Activated CD4-positive, alpha-beta T cell treated with anti-CD3 and anti-CD28 coated beads, Interleukin-2, amount 10 ng/mL, durations not matched to agents 24 days and 14 days (primary cell): ENCODE data around the gene TMEM134. TPM values are rescaled to one million over a fixed set of nuclear protein-coding genes. Genes with fewer than 3 reads are reported as not detected.

Experiments
- DNase-seq: peaks from one replicate; pipeline ENCODE4 v3.0.0; 2022
- H3K27ac Mint-ChIP-seq: one replicate; pipeline ENCODE4 v1.8.0; 2022; ENCODE audit warnings: mild to moderate bottlenecking, mixed read lengths
- H3K27me3 Mint-ChIP-seq: one replicate; pipeline ENCODE4 v1.8.0; 2022; ENCODE audit warnings: mixed read lengths
- H3K36me3 Mint-ChIP-seq: one replicate; pipeline ENCODE4 v1.8.0; 2022; ENCODE audit warnings: low read depth, mild to moderate bottlenecking, mixed read lengths
- H3K4me1 Mint-ChIP-seq: one replicate; pipeline ENCODE4 v1.8.0; 2021; ENCODE audit warnings: mixed read lengths
- H3K4me3 Mint-ChIP-seq: one replicate; pipeline ENCODE4 v1.8.0; 2022; ENCODE audit warnings: mild to moderate bottlenecking, moderate library complexity, mixed read lengths
- H3K9me3 Mint-ChIP-seq: one replicate; pipeline ENCODE4 v1.8.0; 2021; ENCODE audit warnings: mixed read lengths
- intact Hi-C: fragments of 100-400 bp; cut with micrococcal nuclease; formaldehyde crosslinking; loops from one replicate; pipeline ENCODE4 v1.15.1; 2023
- total RNA-seq: library from RNA; stranded (reverse); gene quantifications from 2 replicates; pipeline ENCODE4 v1.2.3, GENCODE V29; 2022

The TMEM134 gene
- total RNA-seq, 1 donor from 2014 or later: 56.8 TPM

DNA sequence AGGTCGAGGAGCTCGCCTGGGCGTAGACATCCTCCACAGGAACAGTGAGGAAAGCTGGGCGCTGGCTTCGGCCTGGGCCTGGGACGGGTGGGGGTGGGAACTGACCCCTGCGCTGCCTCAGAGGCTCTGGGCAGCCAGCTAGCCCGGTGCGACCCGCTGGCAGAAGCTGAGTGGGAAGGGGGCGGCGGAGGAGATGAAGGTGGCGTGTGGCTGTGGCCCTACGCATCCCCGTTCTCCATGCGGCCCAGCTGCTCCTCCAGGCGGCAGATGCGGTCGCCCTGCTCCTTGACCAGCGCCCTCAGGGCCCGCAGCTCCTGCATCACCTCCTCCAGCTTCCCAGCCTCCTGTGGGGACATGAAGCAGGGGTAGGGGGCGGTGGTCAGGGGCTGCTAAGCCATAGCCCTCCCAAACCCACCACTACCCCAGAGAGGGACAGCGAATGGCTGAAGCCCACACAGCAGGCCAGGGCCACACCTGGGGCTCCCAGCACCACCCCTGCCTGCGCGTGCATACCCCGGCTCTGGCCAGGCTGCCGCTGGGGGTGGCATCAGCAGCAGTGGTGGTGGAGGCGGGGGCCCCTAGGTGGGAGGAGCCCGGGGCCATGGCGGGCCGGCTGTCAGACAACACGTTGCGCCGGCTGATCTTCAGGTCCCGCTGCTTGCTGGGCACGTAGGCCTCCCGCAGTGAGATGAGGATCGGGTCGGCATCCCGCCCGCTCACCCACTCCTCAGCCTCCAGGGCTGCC is 30.7 kb downstream of the TMEM134 start:
- H3K4me1 Mint-ChIP-seq: peaks cover 42% of the 10 kb centered on the region
- peaks cover 43% of the 10 kb centered on the region for H3K36me3 Mint-ChIP-seq
- peak overlapping the region; percentile 99 for H3K4me3 Mint-ChIP-seq
- no peaks in the 10 kb centered on the region for H3K27me3 Mint-ChIP-seq
- no peaks in the 10 kb centered on the region for H3K9me3 Mint-ChIP-seq
- intact Hi-C loops: no loop called here
- peak; percentile 93 for DNase-seq
- peak overlapping the region; percentile 98 for H3K27ac Mint-ChIP-seq

DNA sequence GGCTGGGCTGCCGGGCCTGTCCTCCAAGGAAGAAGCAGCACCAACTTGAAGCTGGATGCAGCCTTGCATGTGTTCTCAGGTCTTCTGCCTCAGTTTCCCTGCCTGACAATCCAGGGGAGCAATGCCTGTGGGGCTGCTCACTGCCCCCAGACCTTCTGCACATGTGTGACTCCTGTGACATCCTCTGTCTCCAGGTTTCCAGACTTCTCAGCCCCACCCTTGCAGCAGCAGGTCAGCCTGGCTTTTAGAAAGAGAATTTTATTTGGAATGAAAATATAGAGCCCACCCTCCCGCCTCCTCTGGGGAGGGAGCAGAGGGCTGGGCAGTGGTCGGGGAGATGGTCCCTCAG is 31.3 kb downstream of the TMEM134 start:
- Mint-ChIP-seq H3K9me3 (no peaks in the 10 kb centered on the region), H3K4me3 (peak overlapping the region; percentile 99), H3K27ac (peak overlapping the region; percentile 98), H3K27me3 (no peaks in the 10 kb centered on the region), H3K4me1 (peaks cover 43% of the 10 kb centered on the region), H3K36me3 (peaks cover 43% of the 10 kb centered on the region)
- DNase-seq: no peak
- intact Hi-C loops: loop anchor here (1.0 to 2.0 kb wide), 3 partner anchors 29 to 69 kb away; no protein-coding TSS in a partner anchor

DNA sequence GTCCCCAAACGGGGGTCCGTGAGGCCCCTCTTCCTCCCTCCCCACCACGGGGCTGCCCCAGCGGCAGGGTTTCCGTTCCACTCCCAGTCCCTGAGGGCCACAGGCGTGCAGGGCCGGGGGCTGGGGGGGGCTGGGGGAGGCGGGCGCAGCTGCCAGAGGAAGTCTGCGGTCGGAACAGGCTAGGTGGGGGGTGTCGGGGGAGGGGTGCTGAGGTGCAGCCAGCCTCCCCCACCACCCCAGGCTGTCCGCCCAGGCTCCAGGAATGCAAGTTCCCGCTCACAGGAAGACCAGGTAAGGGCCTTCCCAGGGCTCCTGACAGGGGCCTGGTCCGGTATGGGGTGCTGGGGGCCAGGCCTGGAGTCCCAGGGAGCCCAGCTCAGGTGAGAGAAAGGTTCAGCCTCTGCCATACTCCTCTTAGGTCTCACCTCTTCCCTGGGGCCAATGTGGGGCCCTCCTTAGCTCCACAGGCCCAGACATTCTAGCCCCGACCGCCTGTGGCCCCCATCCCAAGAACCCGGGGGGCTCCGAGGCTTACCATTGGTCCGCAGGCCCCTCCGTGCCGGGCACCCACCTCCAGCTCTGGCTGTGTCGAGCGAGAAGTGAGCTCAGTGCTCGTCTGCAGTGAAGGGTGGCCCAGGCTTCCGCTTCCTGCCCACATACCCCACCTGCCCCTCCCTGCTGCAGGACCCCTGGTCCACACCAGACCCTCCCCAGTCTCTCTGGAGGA is 31.8 kb downstream of the TMEM134 start, which contains the start of gene PTPRCAP:
Gene PTPRCAP (minus strand): TSS at position 601 of the 727 bp plus-strand sequence. CDS start 63 bp downstream, at position 538.
- peaks cover 47% of the 10 kb centered on the region for H3K36me3 Mint-ChIP-seq

DNA sequence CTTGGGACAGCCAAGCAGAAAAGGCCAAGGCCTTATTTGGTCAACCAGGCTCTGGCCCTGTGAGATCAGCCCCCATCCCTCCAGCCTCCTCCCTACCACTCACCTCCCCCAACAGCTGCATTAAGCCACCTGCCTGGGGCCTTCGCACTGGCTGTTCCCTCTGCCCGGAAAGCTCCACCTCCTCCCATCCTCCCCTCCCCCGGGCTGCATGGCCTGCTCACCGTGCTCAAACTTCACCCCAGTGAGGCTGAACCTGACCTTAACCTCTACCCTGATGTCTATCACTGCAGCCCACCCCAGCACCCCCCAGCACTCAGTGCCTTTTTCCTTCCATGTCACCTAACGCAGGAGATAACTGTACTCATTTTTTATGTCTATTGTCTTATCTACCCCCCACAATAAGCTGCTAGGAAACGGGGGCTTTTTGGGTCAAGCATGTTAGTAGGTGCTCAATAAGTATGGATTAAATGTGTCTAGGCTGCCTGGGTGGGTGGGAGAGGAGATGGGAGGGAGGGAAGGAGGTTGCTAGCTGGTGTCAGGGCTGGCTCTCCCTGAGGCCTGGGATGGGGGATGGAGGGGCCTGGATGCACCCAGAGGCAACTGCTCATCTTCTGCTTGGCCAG is 32.5 kb downstream of the TMEM134 start:
- Mint-ChIP-seq H3K9me3 (no peaks in the 10 kb centered on the region), H3K4me1 (peaks cover 44% of the 10 kb centered on the region), H3K27me3 (no peaks in the 10 kb centered on the region), H3K4me3 (peak overlapping the region; percentile 99), H3K36me3 (peaks cover 54% of the 10 kb centered on the region), H3K27ac (peak overlapping the region; percentile 82)
- DNase-seq: peak; percentile 90
- intact Hi-C loops: loop anchor here (1.0 to 2.0 kb wide), 5 partner anchors 8 to 70 kb away; partner anchors contain the start of genes RPS6KB2 and TMEM134

More for the DNA sequence above, 31.8 kb downstream of the TMEM134 start, which contains the start of gene PTPRCAP:
- peak within 1 kb of the TSS; percentile 98 for H3K27ac Mint-ChIP-seq
- H3K4me3 Mint-ChIP-seq: peak within 1 kb of the TSS; percentile 99
- intact Hi-C loops: loop anchor here (1.0 to 2.0 kb wide), 3 partner anchors 28 to 69 kb away; no protein-coding TSS in a partner anchor
- H3K27me3 Mint-ChIP-seq: no peaks in the 10 kb centered on the region
- DNase-seq: peak; percentile 92
- H3K4me1 Mint-ChIP-seq: peaks cover 42% of the 10 kb centered on the region
- no peaks in the 10 kb centered on the region for H3K9me3 Mint-ChIP-seq

DNA sequence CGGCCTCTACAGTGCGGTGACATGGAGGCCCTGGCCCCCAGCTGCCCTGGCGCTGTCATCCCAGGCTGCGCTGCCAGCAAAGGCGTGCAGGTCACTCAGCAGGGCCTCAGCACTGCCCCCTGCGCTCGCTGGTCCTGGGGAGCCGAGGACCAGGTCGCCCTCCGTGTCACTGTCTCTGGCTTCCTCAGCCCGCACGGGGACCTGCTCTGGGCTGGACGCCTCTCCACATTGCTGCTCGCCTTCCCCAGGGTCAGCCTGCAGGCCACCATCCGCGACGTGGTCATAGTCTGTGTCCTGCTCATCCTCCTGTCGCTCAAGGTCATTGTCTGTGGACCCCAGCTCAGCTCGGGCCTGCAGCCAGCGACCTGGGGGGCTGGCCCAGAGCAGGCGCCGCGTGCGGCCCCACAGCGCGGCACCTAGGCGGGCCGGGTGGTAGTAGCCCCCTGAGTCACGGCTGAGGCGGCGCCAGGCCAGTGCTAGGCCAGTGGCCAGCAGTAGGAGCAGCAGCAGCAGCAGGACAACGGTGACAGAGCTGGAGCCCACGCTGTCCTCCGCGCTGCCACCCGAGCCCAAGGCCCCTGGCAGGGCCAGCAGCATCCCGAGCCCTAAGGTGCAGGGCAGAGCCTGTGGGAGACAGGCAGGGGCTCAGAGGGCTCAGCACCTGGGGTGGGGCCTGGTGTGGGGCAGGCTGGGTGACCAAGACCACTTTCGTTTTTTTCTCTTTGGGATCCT is 33.2 kb downstream of the TMEM134 start:
- DNase-seq: no peak
- peak overlapping the region; percentile 86 for H3K27ac Mint-ChIP-seq
- H3K9me3 Mint-ChIP-seq: no peaks in the 10 kb centered on the region
- peaks cover 42% of the 10 kb centered on the region for H3K4me1 Mint-ChIP-seq
- no peaks in the 10 kb centered on the region for H3K27me3 Mint-ChIP-seq
- intact Hi-C loops: loop anchor here (1.0 to 2.0 kb wide), 4 partner anchors 8 to 51 kb away; partner anchors contain the start of genes RPS6KB2 and TMEM134
- H3K4me3 Mint-ChIP-seq: peak overlapping the region; percentile 99
- peaks cover 54% of the 10 kb centered on the region for H3K36me3 Mint-ChIP-seq

DNA sequence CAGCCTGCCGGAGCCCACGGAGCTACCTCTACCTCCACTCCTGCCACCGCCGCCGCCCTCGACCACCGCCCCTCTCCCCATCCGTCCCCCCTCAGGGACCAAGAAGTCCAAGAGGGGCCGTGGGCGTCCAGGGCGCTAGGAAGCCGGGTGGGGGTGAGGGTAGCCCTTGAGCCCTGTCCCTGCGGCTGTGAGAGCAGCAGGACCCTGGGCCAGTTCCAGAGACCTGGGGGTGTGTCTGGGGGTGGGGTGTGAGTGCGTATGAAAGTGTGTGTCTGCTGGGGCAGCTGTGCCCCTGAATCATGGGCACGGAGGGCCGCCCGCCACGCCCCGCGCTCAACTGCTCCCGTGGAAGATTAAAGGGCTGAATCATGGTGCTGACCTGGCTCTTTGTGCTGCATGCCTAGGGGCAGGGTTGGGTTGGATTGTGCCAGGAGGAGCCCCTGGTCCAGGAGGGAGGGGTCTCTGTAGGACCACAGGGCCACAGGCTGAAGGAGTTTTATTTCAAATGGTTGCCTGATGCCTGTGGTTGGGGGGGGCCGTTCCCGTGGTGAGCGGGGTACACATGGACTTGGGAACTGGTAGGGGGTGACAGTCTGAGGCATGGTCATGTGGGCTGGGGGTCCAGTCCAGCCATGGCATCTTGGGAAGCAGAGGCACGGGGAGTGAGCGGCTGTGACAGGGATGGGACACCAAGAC is 33.9 kb downstream of the TMEM134 start:
- H3K4me3 Mint-ChIP-seq: peak overlapping the region; percentile 99
- H3K27me3 Mint-ChIP-seq: no peaks in the 10 kb centered on the region
- intact Hi-C loops: no loop called here
- no peak for DNase-seq
- H3K4me1 Mint-ChIP-seq: peaks cover 36% of the 10 kb centered on the region
- peaks cover 59% of the 10 kb centered on the region for H3K36me3 Mint-ChIP-seq
- no peaks in the 10 kb centered on the region for H3K9me3 Mint-ChIP-seq
- peak overlapping the region; percentile 86 for H3K27ac Mint-ChIP-seq

DNA sequence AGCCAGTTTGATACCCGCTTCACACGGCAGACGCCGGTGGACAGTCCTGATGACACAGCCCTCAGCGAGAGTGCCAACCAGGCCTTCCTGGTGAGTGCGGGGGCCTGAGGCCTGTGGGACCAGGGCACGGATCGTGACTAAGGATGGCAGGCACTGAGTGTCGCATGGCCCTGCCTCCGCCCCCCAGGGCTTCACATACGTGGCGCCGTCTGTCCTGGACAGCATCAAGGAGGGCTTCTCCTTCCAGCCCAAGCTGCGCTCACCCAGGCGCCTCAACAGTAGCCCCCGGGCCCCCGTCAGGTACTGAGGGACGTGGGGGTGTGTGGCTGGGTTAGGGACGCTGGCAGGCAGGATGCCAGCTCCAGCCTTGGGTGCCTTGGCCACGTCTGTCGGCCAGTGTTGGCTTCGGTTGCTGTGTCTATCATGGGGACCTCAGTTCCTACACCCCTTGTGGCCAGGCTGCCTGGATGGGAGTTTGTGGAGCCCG is 34.6 kb downstream of the TMEM134 start:
- peak overlapping the region; percentile 41 for H3K4me3 Mint-ChIP-seq
- intact Hi-C loops: no loop called here
- H3K9me3 Mint-ChIP-seq: no peaks in the 10 kb centered on the region
- no peak overlapping the region for H3K27ac Mint-ChIP-seq
- no peaks in the 10 kb centered on the region for H3K27me3 Mint-ChIP-seq
- peaks cover 57% of the 10 kb centered on the region for H3K36me3 Mint-ChIP-seq
- H3K4me1 Mint-ChIP-seq: peaks cover 31% of the 10 kb centered on the region
- no peak for DNase-seq

DNA sequence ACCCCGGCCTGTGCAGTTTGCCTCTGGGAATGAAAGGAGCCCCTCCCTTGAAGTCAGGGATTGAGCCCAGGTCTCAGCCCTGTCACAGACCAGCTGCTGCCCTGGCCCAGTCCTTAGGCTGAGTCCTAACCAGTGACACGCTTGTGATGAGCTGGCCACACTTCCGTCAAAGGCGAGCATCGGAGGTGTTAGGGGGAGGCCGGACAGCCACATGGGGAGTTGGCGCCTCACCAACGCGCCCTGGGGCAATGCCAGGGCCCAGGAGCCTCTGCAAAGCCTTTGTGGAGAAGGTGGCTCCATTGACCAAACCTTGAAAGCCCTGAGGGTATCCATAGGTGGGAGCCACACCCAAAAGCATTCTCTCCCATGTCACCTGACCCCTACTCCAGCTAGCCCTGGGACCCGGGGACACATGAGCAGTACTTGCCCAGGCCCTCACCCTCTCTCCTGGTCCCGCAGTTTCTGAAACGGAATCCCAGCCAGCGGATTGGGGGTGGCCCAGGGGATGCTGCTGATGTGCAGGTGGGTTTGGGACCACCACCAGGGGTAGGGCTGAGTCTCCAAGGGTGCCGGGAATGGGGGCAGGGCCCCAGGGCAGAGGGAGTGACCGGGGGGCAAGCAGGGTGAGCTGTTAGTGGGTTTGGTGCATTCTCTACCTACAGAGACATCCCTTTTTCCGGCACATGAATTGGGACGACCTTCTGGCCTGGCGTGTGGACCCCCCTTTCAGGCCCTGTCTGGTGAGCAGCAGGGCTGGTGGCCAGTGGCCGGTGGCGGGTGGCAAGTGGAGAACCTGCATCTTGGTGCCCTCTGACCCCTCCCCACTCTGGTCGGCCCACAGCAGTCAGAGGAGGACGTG is 35.3 kb downstream of the TMEM134 start:
- intact Hi-C loops: no loop called here
- Mint-ChIP-seq H3K27ac (peak overlapping the region; percentile 58), H3K36me3 (peaks cover 51% of the 10 kb centered on the region), H3K9me3 (no peaks in the 10 kb centered on the region), H3K4me3 (peak overlapping the region; percentile 41), H3K27me3 (no peaks in the 10 kb centered on the region), H3K4me1 (peaks cover 26% of the 10 kb centered on the region)
- DNase-seq: no peak

DNA sequence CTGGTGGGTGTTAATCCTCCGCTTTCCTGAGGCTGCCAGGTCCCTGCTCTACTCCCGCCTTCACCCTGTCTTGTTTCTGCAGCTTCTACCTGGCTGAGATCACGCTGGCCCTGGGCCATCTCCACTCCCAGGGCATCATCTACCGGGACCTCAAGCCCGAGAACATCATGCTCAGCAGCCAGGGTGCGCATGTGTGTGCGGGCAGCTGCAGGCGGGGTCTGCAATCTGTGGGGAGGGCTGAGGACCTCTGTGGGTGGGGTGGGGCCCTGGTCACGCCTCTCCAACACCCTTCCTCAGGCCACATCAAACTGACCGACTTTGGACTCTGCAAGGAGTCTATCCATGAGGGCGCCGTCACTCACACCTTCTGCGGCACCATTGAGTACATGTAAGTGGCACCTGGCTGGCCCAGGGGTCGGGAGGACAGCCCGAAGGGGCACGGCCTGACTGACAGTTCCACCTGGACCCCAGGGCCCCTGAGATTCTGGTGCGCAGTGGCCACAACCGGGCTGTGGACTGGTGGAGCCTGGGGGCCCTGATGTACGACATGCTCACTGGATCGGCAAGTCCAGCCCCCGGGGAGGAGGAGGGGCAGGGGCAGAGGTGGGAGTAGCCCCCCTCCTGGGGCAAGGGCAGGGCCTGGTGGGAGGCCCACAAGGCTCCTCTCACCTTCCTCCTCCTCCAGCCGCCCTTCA is 36.2 kb downstream of the TMEM134 start:
- Mint-ChIP-seq H3K4me3 (no peak overlapping the region), H3K9me3 (no peaks in the 10 kb centered on the region), H3K27me3 (no peaks in the 10 kb centered on the region), H3K36me3 (peaks cover 46% of the 10 kb centered on the region), H3K27ac (peak overlapping the region; percentile 58), H3K4me1 (peaks cover 25% of the 10 kb centered on the region)
- DNase-seq: no peak
- intact Hi-C loops: no loop called here

DNA sequence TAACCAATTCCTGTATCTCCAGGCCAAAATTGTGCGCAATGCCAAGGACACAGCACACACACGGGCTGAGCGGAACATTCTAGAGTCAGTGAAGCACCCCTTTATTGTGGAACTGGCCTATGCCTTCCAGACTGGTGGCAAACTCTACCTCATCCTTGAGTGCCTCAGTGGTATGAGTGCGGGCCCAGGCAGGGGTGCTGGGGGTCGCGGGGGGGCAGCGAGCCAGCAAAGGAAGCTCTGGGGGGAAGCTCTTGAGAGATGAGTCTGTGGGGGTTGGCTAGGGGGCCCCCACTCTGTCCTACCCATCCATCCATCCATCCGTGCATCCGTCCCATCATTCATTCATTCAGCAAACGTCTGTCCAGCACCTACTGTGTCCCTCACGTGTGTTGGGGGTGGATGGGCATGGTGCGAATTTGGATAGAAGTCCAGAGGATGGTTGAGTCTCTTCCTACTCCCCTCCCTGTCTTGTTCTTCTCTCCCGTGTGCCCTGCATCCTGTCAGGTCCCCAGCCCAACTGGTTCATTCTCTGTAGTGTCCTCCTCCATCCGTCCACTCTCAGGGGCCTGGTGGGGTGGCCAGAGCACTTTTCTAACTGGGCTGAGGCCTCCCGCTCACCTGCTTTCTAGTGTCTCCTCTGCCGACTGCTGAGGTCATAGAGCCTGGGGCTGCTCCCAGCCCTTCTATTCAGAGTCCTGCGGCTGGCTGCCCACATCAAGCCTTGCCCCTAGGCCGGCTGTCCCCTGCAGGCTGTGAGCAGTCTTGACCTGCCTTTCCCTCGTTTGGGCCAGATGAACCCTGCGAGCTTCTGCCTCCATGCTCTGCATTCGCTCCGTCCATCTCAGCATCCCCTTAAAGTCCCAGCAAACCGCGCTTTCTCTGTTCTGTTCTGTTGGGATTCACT is 37.5 kb downstream of the TMEM134 start:
- peaks cover 30% of the 10 kb centered on the region for H3K4me1 Mint-ChIP-seq

DNA sequence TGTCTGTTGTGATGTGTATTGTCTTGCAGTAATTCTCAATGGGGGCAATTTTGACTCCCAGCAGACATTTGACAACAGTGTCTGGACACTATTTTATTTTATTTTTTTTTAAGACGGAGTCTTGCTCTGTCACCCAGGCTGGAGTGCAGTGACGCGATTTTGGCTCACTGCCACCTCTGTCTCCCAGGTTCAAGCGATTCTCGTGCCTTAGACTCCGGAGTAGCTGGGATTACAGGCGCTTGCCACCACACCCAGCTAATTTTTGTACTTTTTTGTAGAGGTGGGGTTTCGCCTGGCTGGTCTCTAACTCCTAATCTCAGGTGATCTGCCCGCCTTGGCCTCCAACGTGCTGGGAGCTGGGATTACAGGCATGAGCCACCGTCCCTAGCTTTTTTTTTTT is 39.3 kb downstream of the TMEM134 start:
- Mint-ChIP-seq H3K36me3 (peaks cover 25% of the 10 kb centered on the region), H3K9me3 (no peaks in the 10 kb centered on the region), H3K27me3 (no peaks in the 10 kb centered on the region), H3K4me3 (peak overlapping the region; percentile 50), H3K27ac (no peak overlapping the region), H3K4me1 (peaks cover 28% of the 10 kb centered on the region)
- intact Hi-C loops: loop anchor here (2.0 to 10.0 kb wide), 2 partner anchors 77 to 175 kb away; partner anchors contain the start of genes NDUFV1 and POLD4
- no peak for DNase-seq

More for the DNA sequence above, 37.5 kb downstream of the TMEM134 start:
- DNase-seq: no peak
- Mint-ChIP-seq H3K9me3 (no peaks in the 10 kb centered on the region), H3K27ac (peak overlapping the region; percentile 51), H3K36me3 (peaks cover 37% of the 10 kb centered on the region), H3K4me3 (peak overlapping the region; percentile 26), H3K27me3 (no peaks in the 10 kb centered on the region)
- intact Hi-C loops: no loop called here
